ENCODE data around the gene DNAH17.

DNA sequence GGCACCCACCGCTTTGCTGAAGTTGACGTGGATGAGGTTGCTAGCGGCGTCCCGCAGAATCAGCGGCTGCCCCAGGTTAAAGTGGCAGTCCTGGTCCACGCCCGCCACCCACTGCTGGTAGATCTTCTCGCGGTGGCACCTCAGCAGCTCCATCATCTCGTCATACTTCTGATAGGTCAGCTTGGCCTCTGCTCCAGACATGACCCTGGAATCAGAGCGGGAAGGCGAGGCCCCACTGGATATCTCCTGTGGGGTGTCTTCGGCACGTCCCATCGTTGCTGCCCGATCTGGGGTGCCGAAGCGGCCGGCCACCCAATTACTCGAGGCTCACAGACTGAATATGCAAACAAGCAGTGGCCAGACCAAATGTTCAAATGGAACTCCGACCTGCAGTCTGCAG is 16.5 kb downstream of the DNAH17 start:
- TF ChIP-seq SIRT6 (IDR thresholded peaks at IDR 0.05; ENCODE audit: low read length) (no peak), POLR2AphosphoS5 (IDR thresholded peaks at IDR 0.05; ENCODE audit: low read depth, low read length) (no peak), YY1 (IDR thresholded peaks at IDR 0.05; ENCODE audit: low read depth, low read length) (no peak), SIN3A (conservative IDR thresholded peaks at IDR 0.05 in 1 of 2, IDR thresholded peaks at IDR 0.05 in 1 of 2; ENCODE audit: low read depth in 1 of 2, low read length in 2 of 2) (no peak), POLR2A (IDR thresholded peaks at IDR 0.05; ENCODE audit: control extremely low read depth in 1 of 2, low read depth in 2 of 2, low read length in 2 of 2) (no peak), JUN (IDR thresholded peaks at IDR 0.05; ENCODE audit: low read depth, low read length) (no peak), NRF1 (IDR thresholded peaks at IDR 0.05; ENCODE audit: low read depth, low read length) (no peak), EZH2 (IDR thresholded peaks at IDR 0.05; ENCODE audit: low read depth, low read length, severe bottlenecking) (no peak)
- TF ChIP-seq, protein P1, sequence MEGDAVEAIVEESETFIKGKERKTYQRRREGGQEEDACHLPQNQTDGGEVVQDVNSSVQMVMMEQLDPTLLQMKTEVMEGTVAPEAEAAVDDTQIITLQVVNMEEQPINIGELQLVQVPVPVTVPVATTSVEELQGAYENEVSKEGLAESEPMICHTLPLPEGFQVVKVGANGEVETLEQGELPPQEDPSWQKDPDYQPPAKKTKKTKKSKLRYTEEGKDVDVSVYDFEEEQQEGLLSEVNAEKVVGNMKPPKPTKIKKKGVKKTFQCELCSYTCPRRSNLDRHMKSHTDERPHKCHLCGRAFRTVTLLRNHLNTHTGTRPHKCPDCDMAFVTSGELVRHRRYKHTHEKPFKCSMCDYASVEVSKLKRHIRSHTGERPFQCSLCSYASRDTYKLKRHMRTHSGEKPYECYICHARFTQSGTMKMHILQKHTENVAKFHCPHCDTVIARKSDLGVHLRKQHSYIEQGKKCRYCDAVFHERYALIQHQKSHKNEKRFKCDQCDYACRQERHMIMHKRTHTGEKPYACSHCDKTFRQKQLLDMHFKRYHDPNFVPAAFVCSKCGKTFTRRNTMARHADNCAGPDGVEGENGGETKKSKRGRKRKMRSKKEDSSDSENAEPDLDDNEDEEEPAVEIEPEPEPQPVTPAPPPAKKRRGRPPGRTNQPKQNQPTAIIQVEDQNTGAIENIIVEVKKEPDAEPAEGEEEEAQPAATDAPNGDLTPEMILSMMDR (IDR thresholded peaks at IDR 0.05; ENCODE audit: control extremely low read depth in 1 of 3, insufficient read depth in 1 of 3, low read depth in 1 of 3, low read length in 3 of 3), result no peak
